ENCODE measurements around the gene BNC2.

GRCh38 chr9:16625161-16625631, 245.3 kb downstream of the BNC2 start:
- TF ChIP-seq POLR2A (IDR thresholded peaks at IDR 0.05) (no peak), CTCF (IDR thresholded peaks at IDR 0.05) (no peak)

Data from Peyer's patch (tissue), 4 donors.